Mesenchymal stem cell (in vitro differentiated cells and primary cell): ENCODE data around the gene COQ8B. TPM values are rescaled to one million over a fixed set of nuclear protein-coding genes. Genes with fewer than 3 reads are reported as not detected.

Source experiments
- small RNA-seq: library from polyadenylated mRNA; stranded (forward); fragments of <200 nt; extraction: miRNeasy Mini kit (QIAGEN cat#:217004); gene quantifications from one replicate; pipeline ENCODE3, GENCODE V24; 2013; ENCODE audit warnings: low read depth

The COQ8B gene

Small RNAs within 50 kb of the gene (small RNA-seq; reads per million reads assigned to genes)
- gene RNU6-195P: not detected
